Left cardiac atrium (tissue), 4 donors: ENCODE results near the gene POU2F2. TPM values are rescaled to one million over a fixed set of nuclear protein-coding genes. Genes with fewer than 3 reads are reported as not detected.

ENCODE experiments used
- ATAC-seq, 2 donors: fragments of 200-7000 bp; cut with Tn5 transposase; one replicate each; pipeline ENCODE4 v1.9.1; 2020; ENCODE audit warnings: mild to moderate bottlenecking in 2 of 2, moderate library complexity in 2 of 2
- DNase-seq: peaks from one replicate; pipeline ENCODE4 v3.0.0-alpha.2; 2020
- intact Hi-C, 2 donors: fragments of 100-400 bp; cut with DNase I; formaldehyde crosslinking; loops; one replicate each; pipeline versions ENCODE4 v1.14.1 to v1.15.1; 2022 to 2023
- total RNA-seq, 2 donors: library from RNA; stranded (reverse); fragmentation: NEBNext Ultra II Directional; extraction: Animal tissue kit (Norgen Biotek cat#: 25700); gene quantifications; one replicate each; pipeline ENCODE4 v1.2.1, GENCODE V29; 2021
- donor health status: DM: no; HTN: yes; CAD: no.
- donor health status: DM: no; HTN: yes; CAD: no; lungs with severe emphysema.
- donor health status: DM: yes; HTN: yes; CAD: no.
- donor health status: Dilated cardiomyopathy.

The POU2F2 gene
- total RNA-seq, 2 donors from 2014 or later: 1.1 to 1.2 TPM

- DNase-seq (no peak), ATAC-seq (no peak)
- intact Hi-C loops: no loop called here
Observed at GRCh38 chr19:42091300-42091699, 40.9 kb downstream of the POU2F2 start.

DNA sequence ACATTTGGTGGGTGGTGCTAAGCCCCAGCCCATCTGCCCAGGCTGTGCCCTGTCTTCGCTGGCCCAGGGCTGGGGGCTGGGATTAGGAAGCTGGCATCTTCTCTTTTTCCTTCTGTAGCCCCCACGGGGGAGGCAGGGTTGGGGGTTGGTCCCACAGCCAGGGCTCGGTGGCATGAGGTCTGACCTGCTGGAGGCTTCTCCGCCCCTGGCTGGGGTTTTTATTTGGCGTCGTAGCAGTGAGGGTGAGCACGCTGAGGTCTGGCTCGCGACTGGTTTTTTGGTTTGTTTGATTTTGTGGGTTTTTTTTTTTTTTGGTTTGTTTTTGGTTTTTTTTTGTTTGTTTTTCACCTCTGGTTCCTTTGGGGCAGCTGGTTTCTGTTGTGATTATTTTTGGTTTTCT is 41.6 kb downstream of the POU2F2 start:
- ATAC-seq (no peak), DNase-seq (no peak)
- intact Hi-C loops: no loop called here

GRCh38 chr19:42089772-42090171 is 42.5 kb downstream of the POU2F2 start:
- intact Hi-C loops: no loop called here
- no peak for ATAC-seq
- DNase-seq: no peak

DNA sequence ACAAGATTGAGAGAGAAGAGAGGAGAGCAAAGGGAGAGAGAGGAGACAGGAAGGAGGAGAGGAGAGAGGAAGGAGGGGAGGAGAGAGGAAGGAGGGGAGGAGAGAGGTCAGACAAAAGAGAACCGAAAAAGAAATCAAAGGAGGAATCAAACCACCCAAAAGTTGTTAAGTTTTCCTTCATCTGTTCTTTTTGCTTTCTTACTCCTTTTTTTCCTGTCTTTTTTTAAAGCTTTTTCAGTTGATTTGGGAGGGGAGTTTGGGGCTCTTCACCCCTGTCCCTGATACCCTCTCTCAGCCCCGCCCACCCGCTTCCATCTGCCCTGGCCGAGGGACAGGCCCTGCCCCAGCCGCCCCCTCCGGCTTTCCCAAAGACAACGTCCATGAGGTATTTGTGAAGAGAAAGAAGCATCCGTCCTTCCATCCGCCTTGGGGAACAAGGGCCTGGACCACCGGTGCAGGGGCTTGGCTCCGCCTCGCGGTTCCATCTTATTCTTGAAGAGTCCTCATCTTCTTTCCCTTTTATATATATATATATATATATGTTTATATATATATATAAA is 43.0 kb downstream of the POU2F2 start:
- intact Hi-C loops: no loop called here
- no peak for ATAC-seq
- DNase-seq: no peak

- no peak for DNase-seq
- intact Hi-C loops: no loop called here
- ATAC-seq: peak in 1 of 2 donors; percentile 16
Observed at GRCh38 chr19:42088471-42089190, 43.6 kb downstream of the POU2F2 start.

DNA sequence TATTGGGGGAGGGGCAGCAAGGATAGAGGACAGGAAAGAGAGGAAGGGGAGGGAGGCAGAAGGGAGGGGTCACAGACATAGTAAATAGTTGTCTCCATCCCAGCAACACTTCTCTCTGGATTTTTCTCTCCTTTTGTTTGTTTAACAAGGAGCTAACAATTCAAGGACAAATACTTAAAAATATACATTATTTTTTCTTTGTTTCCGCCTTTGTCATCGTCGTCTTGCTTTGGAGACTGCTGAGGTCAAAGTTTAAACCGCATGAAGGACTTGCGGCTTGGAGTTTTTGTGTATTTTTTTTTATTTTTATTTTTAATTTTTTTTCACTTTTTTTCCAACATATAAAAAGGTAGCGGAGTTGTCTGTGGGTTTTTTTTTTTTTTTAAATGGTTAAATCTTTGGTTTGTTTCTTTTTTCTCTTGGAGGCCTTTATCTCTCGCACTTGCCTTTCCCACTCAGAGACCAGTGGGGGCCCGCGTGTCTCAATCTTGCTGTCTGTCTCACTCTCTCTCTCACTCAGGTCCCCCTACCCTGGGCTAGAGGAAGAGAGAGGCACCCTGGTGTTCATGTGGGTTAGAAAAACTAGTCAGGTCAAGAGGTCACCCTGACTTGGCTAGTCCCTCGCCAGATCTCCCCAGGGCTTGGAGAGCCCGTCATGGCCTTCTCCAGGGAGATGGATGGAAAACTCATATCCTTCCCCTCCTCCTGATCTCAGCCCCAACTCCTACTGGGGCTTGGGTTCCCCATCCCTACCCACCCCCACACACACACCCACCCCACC is 45.3 kb downstream of the POU2F2 start:
- no peak for DNase-seq
- intact Hi-C loops: no loop called here
- no peak for ATAC-seq

DNA sequence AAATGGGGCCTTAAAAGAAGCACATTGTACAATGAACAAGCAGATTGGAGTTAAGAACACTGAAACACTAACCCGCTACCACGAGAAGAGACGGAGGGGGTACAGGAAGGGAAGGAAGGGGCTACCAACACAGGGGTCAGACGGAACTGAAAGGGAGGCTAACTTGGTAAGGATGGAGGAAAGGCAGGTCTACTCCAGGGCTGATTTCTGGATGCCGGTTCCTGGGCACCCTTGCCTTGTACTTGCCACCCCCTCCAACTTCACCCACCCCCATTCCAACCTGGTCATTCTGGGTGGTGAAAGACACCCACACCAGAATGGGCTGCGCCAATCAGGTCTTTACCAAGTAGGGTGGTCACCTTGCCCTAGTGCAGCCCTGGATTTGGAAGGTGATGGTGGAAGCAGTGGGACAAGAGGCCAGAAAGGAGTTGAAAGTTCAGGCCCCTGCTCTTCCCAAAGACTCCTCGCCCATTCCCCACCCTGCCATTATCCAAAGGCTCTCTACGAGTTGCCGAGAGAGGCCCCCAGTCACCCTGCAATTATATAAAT is 46.0 kb downstream of the POU2F2 start:
- intact Hi-C loops: no loop called here

GRCh38 chr19:42083537-42083936 is 48.7 kb downstream of the POU2F2 start:
- intact Hi-C loops: no loop called here

More for the DNA sequence above, 46.0 kb downstream of the POU2F2 start:
- ATAC-seq (no peak), DNase-seq (no peak)

GRCh38 chr19:42081584-42082203 is 50.6 kb downstream of the POU2F2 start:
- ATAC-seq (peak in 1 of 2 donors; percentile 42), DNase-seq (no peak)
- intact Hi-C loops: no loop called here

More at GRCh38 chr19:42083537-42083936, 48.7 kb downstream of the POU2F2 start:
- DNase-seq: no peak
- ATAC-seq: no peak

- intact Hi-C loops: no loop called here
- DNase-seq: no peak
Observed at GRCh38 chr19:42080764-42081375, 51.4 kb downstream of the POU2F2 start.

GRCh38 chr19:42079886-42080763 is 52.1 kb downstream of the POU2F2 start:
- ATAC-seq (no peak), DNase-seq (no peak)
- intact Hi-C loops: loop anchor here in 1 of 2 donors (10.0 kb wide), 1 partner anchor 205 kb away; the partner anchor contains the start of gene CD79A

More at GRCh38 chr19:42080764-42081375, 51.4 kb downstream of the POU2F2 start:
- no peak for ATAC-seq

GRCh38 chr19:42079276-42079669 is 53.0 kb downstream of the POU2F2 start:
- intact Hi-C loops: loop anchor here in 1 of 2 donors (10.0 kb wide), 1 partner anchor 204 kb away; the partner anchor contains the start of gene CD79A
- no peak for DNase-seq
- ATAC-seq: no peak

DNA sequence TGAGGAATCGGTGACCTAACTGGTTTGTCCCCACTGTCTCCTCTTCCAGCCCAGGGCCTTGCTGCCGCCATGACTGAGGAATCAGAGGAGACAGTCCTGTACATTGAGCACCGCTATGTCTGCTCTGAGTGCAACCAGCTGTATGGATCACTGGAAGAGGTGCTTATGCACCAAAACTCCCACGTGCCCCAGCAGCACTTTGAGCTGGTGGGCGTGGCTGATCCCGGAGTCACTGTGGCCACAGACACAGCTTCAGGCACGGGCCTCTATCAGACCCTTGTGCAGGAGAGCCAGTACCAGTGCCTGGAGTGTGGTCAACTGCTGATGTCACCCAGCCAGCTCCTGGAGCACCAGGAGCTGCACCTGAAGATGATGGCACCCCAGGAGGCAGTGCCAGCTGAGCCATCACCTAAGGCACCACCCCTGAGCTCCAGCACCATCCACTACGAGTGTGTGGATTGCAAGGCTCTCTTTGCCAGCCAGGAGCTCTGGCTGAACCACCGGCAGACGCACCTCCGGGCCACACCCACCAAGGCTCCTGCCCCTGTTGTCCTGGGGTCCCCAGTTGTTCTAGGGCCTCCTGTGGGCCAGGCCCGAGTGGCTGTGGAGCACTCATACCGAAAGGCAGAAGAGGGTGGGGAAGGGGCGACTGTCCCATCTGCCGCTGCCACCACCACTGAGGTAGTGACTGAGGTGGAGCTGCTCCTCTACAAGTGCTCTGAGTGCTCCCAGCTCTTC is 53.5 kb downstream of the POU2F2 start:
- intact Hi-C loops: loop anchor here in 1 of 2 donors (10.0 kb wide), 1 partner anchor 204 kb away; the partner anchor contains the start of gene CD79A
- DNase-seq (no peak), ATAC-seq (no peak)

- intact Hi-C loops: loop anchor here in 1 of 2 donors (10.0 kb wide), 1 partner anchor 203 kb away; the partner anchor contains the start of gene CD79A
- ATAC-seq (no peak), DNase-seq (no peak)
Observed at GRCh38 chr19:42078058-42078457, 54.2 kb downstream of the POU2F2 start.

DNA sequence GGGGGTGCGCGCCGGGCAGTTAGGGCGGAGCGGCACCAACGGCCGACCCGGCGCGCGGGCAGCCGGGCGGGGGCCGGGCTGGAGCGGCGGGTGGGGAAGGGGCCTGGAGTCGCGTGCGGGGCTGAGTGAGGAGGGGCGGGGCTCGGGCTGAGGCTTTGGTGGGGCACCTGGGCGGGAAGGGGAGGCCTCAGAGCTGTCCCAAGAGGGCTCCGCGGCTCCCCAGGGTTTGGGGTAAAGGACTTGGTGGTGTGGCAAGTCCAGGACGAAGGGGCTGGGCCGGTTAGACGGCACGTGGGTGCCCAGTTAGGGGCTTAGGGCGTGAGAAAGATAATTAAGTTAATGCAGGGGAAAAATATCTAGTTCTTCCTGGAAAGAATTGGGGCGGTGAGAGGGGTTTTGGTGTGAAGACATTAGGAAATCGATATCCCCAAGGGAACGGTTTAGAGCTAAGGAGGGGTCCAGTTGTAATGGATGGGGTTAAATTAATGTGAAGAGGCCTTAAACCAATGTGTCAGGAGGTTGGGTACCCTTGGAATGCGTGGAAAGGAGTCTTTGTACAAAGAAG is 55.8 kb downstream of the POU2F2 start:
- DNase-seq (peak; percentile 51), ATAC-seq (no peak)
- intact Hi-C loops: loop anchor here in 1 of 2 donors (10.0 kb wide), 1 partner anchor 202 kb away; the partner anchor contains the start of gene CD79A

- ATAC-seq: peak; percentile 99
- intact Hi-C loops: loop anchor here in 1 of 2 donors (10.0 kb wide), 1 partner anchor 201 kb away; the partner anchor contains the start of gene CD79A
Observed at GRCh38 chr19:42075616-42076379, 56.4 kb downstream of the POU2F2 start, which contains the start of gene ZNF574. Gene ZNF574, plus strand, starts transcription at chr19:42076166. Its CDS starts 2,441 bp downstream, at chr19:42078607.

More at GRCh38 chr19:42075616-42076379, 56.4 kb downstream of the POU2F2 start, which contains the start of gene ZNF574:
- peak; percentile 99 for DNase-seq
